HFFc6 (cell line): ENCODE results near the gene SEMA6A. TPM values are rescaled to one million over a fixed set of nuclear protein-coding genes. Genes with fewer than 3 reads are reported as not detected.

ENCODE experiments used
- DNase-seq: peaks from one replicate; pipeline ENCODE4 v3.0.0-alpha.2; 2018
- H3K27ac Mint-ChIP-seq: 2 replicates; pipeline ENCODE4 v1.8.0; 2020; ENCODE audit warnings: mild to moderate bottlenecking, mixed read lengths
- H3K27me3 Mint-ChIP-seq: 2 replicates; pipeline ENCODE4 v1.8.0; 2021; ENCODE audit warnings: mild to moderate bottlenecking, moderate library complexity, mixed read lengths; ENCODE audit not compliant: insufficient read depth
- H3K36me3 Mint-ChIP-seq: 2 replicates; pipeline ENCODE4 v1.8.0; 2021; ENCODE audit warnings: low read depth, mixed read lengths
- H3K4me1 Mint-ChIP-seq: 2 replicates; pipeline ENCODE4 v1.8.0; 2020; ENCODE audit warnings: low read depth, mixed read lengths
- H3K4me3 Mint-ChIP-seq: 2 replicates; pipeline ENCODE4 v1.8.0; 2020; ENCODE audit warnings: mild to moderate bottlenecking, moderate library complexity, mixed read lengths
- H3K9me3 Mint-ChIP-seq: 2 replicates; pipeline ENCODE4 v1.8.0; 2020; ENCODE audit warnings: mild to moderate bottlenecking, mixed read lengths
- total RNA-seq, 6 experiments: library from RNA; stranded (reverse); fragmentation: NEBNext Ultra II Directional; extraction: Animal tissue kit (Norgen Biotek cat#: 25700); gene quantifications; 2 replicates in 1 of 6; 3 replicates in 5 of 6; pipeline ENCODE4 v1.2.3, GENCODE V29; 2021
- TF ChIP-seq, protein P1 (sequence below): fragments of 200-600 bp; sonication (generic); IDR thresholded peaks from 2 replicates; pipeline ENCODE4 v1.5.0; 2021; ENCODE audit warnings: antibody characterized with exemption, mild to moderate bottlenecking

SEMA6A gene
- total RNA-seq, 6 experiments from 2014 or later = 0.20 to 0.76 (median 0.44) TPM

DNA sequence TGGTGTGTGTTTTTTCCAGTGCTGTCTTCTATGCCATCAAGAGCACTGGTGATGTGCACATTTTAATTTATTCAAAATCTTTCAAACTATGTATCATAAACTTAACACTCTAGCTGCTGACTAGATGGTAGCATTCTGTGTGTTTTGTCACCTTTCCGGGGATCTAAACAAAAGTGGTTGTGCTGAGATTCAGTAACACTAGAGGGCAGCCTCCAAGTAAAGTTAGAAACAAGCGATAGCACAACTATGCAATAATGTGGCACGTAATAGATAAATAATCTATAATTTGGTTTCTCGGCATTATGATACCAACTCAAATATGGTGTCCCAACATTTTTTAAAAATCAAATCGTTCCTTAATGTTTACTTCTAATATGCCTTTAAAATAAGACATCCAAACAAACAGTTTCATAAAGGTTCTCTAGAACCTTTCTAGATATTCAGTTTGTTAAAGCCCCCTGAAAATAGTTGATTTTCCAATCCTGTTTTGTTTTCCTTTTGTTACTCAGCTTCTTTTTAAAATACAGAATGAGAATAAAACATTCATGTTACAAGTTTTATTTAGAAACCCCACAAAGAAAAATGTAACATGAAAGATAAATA lies 16.9 kb downstream of the SEMA6A start:
- Mint-ChIP-seq H3K27me3 (peaks cover 4% of the 10 kb centered on the region), H3K9me3 (no peaks in the 10 kb centered on the region), H3K27ac (no peak overlapping the region), H3K4me3 (no peak overlapping the region), H3K36me3 (no peaks in the 10 kb centered on the region), H3K4me1 (no peaks in the 10 kb centered on the region)
- peak; percentile 6 for DNase-seq
- TF ChIP-seq, protein P1, sequence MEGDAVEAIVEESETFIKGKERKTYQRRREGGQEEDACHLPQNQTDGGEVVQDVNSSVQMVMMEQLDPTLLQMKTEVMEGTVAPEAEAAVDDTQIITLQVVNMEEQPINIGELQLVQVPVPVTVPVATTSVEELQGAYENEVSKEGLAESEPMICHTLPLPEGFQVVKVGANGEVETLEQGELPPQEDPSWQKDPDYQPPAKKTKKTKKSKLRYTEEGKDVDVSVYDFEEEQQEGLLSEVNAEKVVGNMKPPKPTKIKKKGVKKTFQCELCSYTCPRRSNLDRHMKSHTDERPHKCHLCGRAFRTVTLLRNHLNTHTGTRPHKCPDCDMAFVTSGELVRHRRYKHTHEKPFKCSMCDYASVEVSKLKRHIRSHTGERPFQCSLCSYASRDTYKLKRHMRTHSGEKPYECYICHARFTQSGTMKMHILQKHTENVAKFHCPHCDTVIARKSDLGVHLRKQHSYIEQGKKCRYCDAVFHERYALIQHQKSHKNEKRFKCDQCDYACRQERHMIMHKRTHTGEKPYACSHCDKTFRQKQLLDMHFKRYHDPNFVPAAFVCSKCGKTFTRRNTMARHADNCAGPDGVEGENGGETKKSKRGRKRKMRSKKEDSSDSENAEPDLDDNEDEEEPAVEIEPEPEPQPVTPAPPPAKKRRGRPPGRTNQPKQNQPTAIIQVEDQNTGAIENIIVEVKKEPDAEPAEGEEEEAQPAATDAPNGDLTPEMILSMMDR = peak; percentile 76

DNA sequence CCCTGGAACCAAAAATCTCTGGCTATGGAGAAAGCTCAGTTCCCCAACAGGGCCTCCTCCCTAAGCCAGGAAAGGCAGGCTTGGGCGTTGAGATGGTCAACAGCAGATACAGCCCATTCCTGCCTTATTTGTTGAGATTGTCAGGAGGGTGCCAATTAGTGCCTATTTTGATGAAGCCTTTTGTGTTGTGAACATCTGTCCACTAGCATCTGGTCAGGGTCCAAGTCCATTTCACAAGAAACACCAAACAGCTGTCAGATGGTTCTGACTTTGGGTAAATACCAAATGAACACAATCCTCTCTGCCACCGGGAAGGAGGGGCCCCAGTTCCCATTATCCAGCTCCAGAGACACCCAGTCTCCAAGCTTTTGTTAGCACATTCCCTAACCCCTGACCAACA lies 19.9 kb downstream of the SEMA6A start:
- no peaks in the 10 kb centered on the region for H3K27me3 Mint-ChIP-seq
- H3K27ac Mint-ChIP-seq = no peak overlapping the region
- H3K4me1 Mint-ChIP-seq = no peaks in the 10 kb centered on the region
- no peak for DNase-seq
- H3K4me3 Mint-ChIP-seq = no peak overlapping the region
- TF ChIP-seq, protein P1 = no peak
- no peaks in the 10 kb centered on the region for H3K36me3 Mint-ChIP-seq
- no peaks in the 10 kb centered on the region for H3K9me3 Mint-ChIP-seq

DNA sequence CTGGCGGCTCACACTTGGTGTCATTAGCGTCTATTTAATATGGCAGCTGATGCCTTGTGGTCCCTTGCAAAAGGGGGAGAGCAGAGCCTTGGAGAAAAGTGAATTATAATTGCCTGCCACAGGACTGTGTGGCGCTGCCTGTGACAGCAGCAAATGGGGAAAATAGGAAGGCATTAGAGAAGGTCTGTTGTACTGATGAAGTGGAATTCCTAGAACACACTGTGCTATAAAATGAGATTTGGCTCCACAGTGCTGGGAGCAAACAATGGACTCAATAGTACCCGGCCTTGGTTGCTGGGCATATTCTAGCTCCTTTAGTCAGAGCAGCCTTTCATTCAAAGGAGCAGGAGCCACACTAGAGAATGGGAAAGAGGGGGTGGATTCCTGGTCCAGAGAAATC lies 21.3 kb downstream of the SEMA6A start:
- no peaks in the 10 kb centered on the region for H3K36me3 Mint-ChIP-seq
- no peaks in the 10 kb centered on the region for H3K4me1 Mint-ChIP-seq

DNA sequence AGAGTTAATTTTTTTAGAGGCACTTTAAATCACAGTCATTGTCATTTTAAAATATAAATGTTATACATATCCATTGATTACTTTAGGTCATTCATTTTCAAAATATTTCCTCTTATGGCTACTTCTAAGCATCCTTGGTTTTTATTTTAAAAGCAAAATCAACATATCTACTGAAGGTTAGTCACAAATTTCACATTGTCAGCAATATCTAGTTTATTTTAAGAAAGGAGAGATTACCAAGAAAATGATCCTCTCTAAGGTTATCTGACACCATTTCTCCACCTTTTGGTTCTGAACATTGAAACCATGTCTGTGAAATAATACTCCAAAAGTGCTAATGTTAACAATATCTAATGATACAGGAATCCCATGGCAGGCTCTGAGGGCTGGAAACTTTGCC lies 24.5 kb downstream of the SEMA6A start:
- Mint-ChIP-seq H3K36me3 (no peaks in the 10 kb centered on the region), H3K27ac (no peak overlapping the region), H3K27me3 (no peaks in the 10 kb centered on the region; the same call in 1 of the 2 replicates), H3K4me3 (no peak overlapping the region), H3K4me1 (no peaks in the 10 kb centered on the region), H3K9me3 (peaks cover 5% of the 10 kb centered on the region; the same call in 1 of the 2 replicates)
- DNase-seq = no peak
- TF ChIP-seq, protein P1 = no peak

More for the DNA sequence above, 21.3 kb downstream of the SEMA6A start:
- TF ChIP-seq, protein P1 = no peak
- Mint-ChIP-seq H3K9me3 (no peaks in the 10 kb centered on the region), H3K27me3 (no peaks in the 10 kb centered on the region), H3K27ac (no peak overlapping the region), H3K4me3 (no peak overlapping the region)
- DNase-seq = no peak

DNA sequence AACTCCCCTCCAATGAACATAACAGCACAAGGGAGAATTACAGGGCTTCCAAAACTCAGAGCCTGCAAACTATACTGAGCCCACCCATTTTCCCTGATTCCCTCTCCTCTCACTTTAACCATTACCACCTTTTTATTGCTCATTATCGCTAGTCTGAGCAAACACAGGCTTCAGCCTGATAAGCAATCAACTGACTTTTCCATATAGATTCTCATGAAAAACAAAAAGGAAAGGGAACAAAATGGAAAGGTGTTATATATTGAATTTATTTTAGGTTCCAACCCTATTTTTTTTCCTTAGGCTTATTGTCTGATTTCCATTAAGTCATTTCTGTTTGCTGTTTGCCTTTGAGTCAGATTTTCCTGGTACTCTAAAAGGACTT lies 27.9 kb downstream of the SEMA6A start:
- no peak for DNase-seq
- H3K9me3 Mint-ChIP-seq = peaks cover 9% of the 10 kb centered on the region
- H3K36me3 Mint-ChIP-seq = no peaks in the 10 kb centered on the region; the same call in 1 of the 2 replicates
- no peaks in the 10 kb centered on the region for H3K4me1 Mint-ChIP-seq
- TF ChIP-seq, protein P1 = no peak
- H3K27me3 Mint-ChIP-seq = no peaks in the 10 kb centered on the region; the same call in 1 of the 2 replicates
- no peak overlapping the region for H3K27ac Mint-ChIP-seq
- no peak overlapping the region for H3K4me3 Mint-ChIP-seq
